Measurements from ENCODE around the gene TNF.
A peak's percentile ranks its signal among the peaks of the same experiment; 100 is the strongest.

Gene TNF

DNA sequence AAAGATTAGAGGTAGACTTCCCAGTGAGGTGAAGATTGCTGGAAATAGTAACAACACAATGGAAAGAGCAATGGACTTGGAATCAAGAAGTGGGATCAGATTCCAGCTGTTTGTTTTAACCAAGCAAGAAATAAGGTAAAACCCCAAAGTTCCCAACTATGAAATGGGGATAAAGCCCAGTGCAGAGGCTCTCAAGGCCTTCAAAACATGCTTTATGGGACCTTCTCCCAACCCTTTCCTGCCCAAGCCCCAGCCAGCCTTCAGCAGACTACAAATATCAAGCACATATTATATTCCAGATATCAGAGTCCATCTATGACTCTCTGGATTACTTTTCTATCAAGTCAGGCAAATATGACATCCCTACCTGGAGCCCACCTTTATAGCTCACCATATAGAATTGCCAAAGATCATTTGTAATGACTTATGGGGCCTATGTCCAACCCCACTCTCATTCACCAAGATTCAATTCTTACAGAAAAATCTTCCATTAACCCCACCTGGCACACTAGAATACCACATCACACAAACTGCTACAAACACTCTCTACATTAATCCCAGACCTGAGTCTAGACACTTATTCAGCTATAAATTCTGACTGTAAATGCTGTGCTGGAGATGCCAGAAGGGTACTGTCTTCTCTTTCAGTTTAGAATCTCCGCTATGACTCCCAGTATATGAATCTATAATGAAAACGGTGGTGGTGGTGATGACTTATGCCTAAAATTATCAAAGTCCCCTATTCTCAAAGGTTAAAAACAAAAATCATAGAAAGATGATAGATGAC lies 39.6 kb upstream of the TNF start:
- no peak for FAIRE-seq
- no peak for DNase-seq (ENCODE audit: insufficient read length, low spot score)
- TF ChIP-seq CTCF (IDR thresholded peaks at IDR 0.05; ENCODE audit: insufficient read depth, missing control alignments): no peak

DNA sequence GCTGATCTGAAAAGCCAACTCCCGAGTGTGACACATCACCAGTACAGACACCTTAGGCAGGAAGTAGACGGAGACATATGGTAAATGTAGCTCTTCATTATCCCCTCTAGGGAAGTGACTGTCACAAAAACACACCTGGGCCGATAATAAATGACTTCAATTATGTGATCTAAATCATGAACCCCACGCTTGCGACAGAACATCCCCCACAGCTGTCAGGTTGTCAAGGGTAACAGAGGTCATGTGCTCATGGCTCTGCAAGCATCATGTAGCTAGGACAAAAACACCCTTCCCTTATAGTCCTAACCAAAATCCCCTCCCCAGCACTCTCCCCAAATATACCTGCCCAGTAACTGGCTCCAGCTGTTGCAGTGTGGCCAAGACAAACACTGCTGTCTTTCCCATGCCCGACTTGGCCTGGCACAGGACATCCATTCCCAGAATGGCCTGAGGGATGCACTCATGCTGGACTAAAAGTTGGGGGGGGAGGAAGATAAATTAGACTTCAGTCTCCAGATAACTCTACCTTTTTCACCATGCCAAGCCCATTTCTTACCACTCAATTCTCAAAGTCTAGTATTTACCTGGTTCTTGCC lies 36.5 kb upstream of the TNF start:
- TF ChIP-seq CTCF (IDR thresholded peaks at IDR 0.05; ENCODE audit: insufficient read depth, missing control alignments): no peak
- no peak for FAIRE-seq
- no peak for DNase-seq (ENCODE audit: insufficient read length, low spot score)

DNA sequence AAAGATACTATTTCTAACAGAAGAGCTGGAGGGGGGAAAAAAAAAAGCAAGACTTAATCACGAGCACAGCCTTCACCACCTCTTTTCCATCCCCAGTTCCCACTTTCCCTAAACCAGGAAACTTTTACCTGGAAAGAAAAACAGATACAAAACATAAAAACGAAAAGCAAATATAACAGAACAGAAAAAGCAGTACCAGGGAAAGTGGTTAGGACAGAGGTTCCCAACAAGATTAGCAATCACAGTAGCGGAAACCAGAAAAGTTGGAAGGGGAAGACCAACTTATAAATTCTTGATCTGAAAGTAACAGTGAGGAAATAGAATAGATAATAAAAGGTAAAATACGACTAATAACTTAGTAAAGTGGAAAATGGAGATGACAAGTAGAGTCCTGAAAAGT lies 34.7 kb upstream of the TNF start:
- FAIRE-seq (no peak), DNase-seq (ENCODE audit: insufficient read length, low spot score) (no peak)
- no peak for TF ChIP-seq CTCF (IDR thresholded peaks at IDR 0.05; ENCODE audit: insufficient read depth, missing control alignments)

DNA sequence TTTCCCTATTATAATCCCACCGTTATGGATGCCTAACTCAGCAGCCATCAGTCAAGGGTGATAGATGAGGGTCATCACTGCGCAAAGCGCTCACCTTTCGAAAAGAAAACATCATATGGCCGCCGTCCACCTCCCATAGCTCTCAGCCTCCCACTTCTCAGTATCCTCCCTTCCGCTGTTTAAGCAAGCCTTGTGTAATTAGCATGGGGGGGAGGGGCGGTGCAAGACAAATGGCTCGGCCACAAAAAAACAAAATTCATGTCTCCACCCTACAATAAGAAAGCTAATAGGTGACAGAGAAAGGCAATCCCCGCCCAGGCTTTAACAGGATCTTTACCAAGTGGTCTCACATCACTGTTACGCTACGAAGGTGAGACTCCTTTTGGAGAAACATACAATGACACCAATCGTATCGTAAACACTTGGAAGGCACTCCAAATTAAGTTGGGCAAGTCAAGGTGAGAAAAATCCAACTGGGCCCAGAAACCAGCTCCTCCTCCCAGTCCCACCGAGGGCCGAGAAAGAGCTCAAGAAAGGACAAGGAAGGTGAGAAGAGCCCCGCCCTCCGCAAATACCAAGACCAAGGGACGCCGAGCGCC lies 34.2 kb upstream of the TNF start:
- FAIRE-seq: no peak
- DNase-seq (ENCODE audit: insufficient read length, low spot score): no peak
- TF ChIP-seq CTCF (IDR thresholded peaks at IDR 0.05; ENCODE audit: insufficient read depth, missing control alignments): no peak

GRCh38 chr6:31541658-31542521 lies 33.5 kb upstream of the TNF start, which contains the start of gene DDX39B:
Gene DDX39B (minus strand): TSS chr6:31542003. CDS start chr6:31540532, 1,471 bp downstream.
- peak; percentile 51 for DNase-seq (ENCODE audit: insufficient read length, low spot score)
- FAIRE-seq: no peak
- no peak for TF ChIP-seq CTCF (IDR thresholded peaks at IDR 0.05; ENCODE audit: insufficient read depth, missing control alignments)

- TF ChIP-seq CTCF (IDR thresholded peaks at IDR 0.05; ENCODE audit: insufficient read depth, missing control alignments): no peak
- no peak for FAIRE-seq
- DNase-seq (ENCODE audit: insufficient read length, low spot score): no peak
Measured at GRCh38 chr6:31543639-31544038, 31.7 kb upstream of the TNF start.

Measured in D721Med (cell line).